PFSK-1 (cell line): ENCODE data around the gene MYOF.

Experiments used
- FOXP2 ChIP-seq: optimal IDR thresholded peaks from 2 replicates; pipeline ENCODE3; 2011; ENCODE audit warnings: borderline replicate concordance, control low read depth, inconsistent platforms; ENCODE audit not compliant: insufficient read depth; ENCODE audit errors: extremely low read length, extremely low read depth
- POLR2AphosphoS5 ChIP-seq: IDR thresholded peaks from 2 replicates; pipeline ENCODE4 v1.6.1; 2012; ENCODE audit warnings: low read depth, mild to moderate bottlenecking, control low read depth, low read length, moderate library complexity
- REST ChIP-seq, 2 experiments: IDR thresholded peaks; 2 replicates each; pipeline versions ENCODE4 v1.6.1 to v1.8.0; 2011 to 2012; ENCODE audit warnings: low read depth in 2 of 2, low read length in 2 of 2, control low read depth in 1 of 2, inconsistent platforms in 1 of 2, mild to moderate bottlenecking in 1 of 2, moderate library complexity in 1 of 2; ENCODE audit not compliant: insufficient read depth in 1 of 2
- SIN3A ChIP-seq: IDR thresholded peaks from 2 replicates; pipeline ENCODE4 v1.6.1; 2012; ENCODE audit warnings: mild to moderate bottlenecking, low read length, moderate library complexity, borderline replicate concordance; ENCODE audit not compliant: insufficient read depth
- TAF1 ChIP-seq: IDR thresholded peaks from 2 replicates; pipeline ENCODE4 v1.6.1; 2012; ENCODE audit warnings: low read length, control low read depth, borderline replicate concordance; ENCODE audit not compliant: insufficient read depth

MYOF gene

DNA sequence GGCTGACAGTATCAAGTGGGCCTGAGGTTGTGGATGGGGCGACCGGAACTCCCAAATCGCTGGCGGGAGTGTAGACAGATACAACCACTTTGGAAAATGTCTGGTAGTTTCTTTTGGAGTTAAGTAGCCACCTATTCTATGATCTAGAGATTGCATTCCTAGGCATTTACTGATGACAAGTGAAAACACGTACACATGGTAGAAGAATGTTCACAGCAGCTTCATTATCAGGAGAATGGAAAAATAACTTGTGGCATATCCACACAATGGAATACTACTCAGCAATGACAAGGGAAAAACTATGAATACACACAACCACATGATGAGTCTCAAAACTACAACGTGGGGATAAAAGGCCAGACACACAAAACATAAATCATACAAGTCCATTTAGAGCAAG lies 146.0 kb downstream of the MYOF start:
- no peak for TF ChIP-seq REST (IDR thresholded peaks at IDR 0.05; ENCODE audit: insufficient read depth in 1 of 2, low read depth in 2 of 2, low read length in 2 of 2)
- TF ChIP-seq TAF1: no peak

DNA sequence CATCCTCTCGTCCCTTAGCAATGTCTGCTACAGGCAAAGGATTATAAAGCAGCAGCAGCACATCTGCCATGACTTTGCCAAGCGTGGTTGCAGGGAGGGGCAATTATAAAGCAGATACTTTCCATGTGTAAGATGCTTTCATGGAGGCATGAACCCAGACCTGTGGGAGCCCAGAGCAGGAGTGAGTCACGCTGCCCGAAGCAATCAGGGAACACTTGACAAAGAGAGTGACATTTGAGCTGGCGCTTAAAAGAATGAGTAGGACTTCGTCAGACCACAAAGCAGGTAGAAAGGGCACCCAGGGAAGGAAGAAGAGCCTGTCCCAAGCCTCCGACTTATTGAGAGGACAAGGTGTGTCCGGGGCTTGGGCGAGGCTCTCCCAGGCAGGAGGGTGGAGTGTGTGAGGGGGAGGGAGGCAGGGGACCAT lies 147.2 kb downstream of the MYOF start:
- no peak for TF ChIP-seq SIN3A
- no peak for TF ChIP-seq REST (IDR thresholded peaks at IDR 0.05; ENCODE audit: insufficient read depth in 1 of 2, low read depth in 2 of 2, low read length in 2 of 2)

DNA sequence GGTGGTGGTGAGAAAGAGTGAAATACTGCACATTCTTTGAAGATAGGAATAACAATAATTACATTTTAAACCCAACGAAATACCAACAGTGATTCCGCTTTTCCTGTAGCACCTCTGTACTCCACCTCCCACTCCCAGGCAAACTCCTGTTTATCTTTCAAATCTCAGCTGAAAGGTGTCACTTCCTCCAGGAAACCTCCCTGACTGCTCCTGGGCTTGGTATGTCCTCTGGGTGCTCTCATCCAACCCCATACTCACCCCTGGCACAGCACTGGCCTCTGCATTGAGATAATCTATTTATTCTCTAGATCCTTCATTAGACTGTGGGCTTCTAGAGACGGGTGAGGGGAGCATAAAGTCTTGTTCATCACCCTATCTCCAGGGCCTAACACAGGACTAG lies 148.0 kb downstream of the MYOF start:
- TF ChIP-seq TAF1: no peak
- TF ChIP-seq POLR2AphosphoS5: no peak
- no peak for TF ChIP-seq SIN3A
- no peak for TF ChIP-seq REST (IDR thresholded peaks at IDR 0.05; ENCODE audit: insufficient read depth in 1 of 2, low read depth in 2 of 2, low read length in 2 of 2)
- TF ChIP-seq FOXP2: no peak

GRCh38 chr10:93333278-93333978 lies 148.7 kb downstream of the MYOF start:
- TF ChIP-seq REST (IDR thresholded peaks at IDR 0.05; ENCODE audit: insufficient read depth in 1 of 2, low read depth in 2 of 2, low read length in 2 of 2) (no peak), SIN3A (no peak), FOXP2 (no peak), TAF1 (no peak), POLR2AphosphoS5 (no peak)

GRCh38 chr10:93330824-93331223 lies 151.3 kb downstream of the MYOF start:
- TF ChIP-seq REST (IDR thresholded peaks at IDR 0.05; ENCODE audit: insufficient read depth in 1 of 2, low read depth in 2 of 2, low read length in 2 of 2) (no peak), FOXP2 (no peak), POLR2AphosphoS5 (no peak), SIN3A (no peak), TAF1 (no peak)
